Adrenal gland (tissue), 5 donors: Measurements from ENCODE around the gene C19orf38.

Experiments
- CTCF ChIP-seq, 6 experiments: fragments of 450-650 bp in 4 of 6; fragments of 200-600 bp in 2 of 6; sonication (generic) in 1 of 6; IDR thresholded peaks; 1 replicate in 5 of 6; 2 replicates in 1 of 6; pipeline versions ENCODE4 v1.5.1 to v1.8.0; 2016 to 2021; ENCODE audit warnings: antibody characterized with exemption in 6 of 6, mild to moderate bottlenecking in 2 of 6, moderate library complexity in 1 of 6
- POLR2A ChIP-seq, 2 donors: fragments of 450-650 bp; IDR thresholded peaks; one replicate each; pipeline ENCODE4 v1.6.1; 2017; ENCODE audit warnings: antibody characterized with exemption in 2 of 2, mild to moderate bottlenecking in 2 of 2, moderate library complexity in 1 of 2
- donor health status: DM: no; HTN: no; CAD: no.

- TF ChIP-seq CTCF (IDR thresholded peaks at IDR 0.05) (no peak), POLR2A (IDR thresholded peaks at IDR 0.05) (no peak)
These were observed 70.1 kb downstream of the C19orf38 start for GRCh38 chr19:10918359-10918758.
